SK-N-SH (cell line): ENCODE data around the gene BEST1. TPM values are rescaled to one million over a fixed set of nuclear protein-coding genes. Genes with fewer than 3 reads are reported as not detected.

Experiments
- CTCF ChIA-PET: fragments of 300-600, 350-600 bp; formaldehyde crosslinking; extraction: SDS; loops from one replicate; lab custom pipeline; 2021; lab: Yijun Ruan, JAX
- POLR2A ChIA-PET: fragments of 350-600 bp; sonication (Branson Sonifier 250); formaldehyde crosslinking; extraction: SDS; loops from one replicate; lab custom pipeline; 2020; ENCODE audit warnings: antibody characterized with exemption, inconsistent platforms; lab: Yijun Ruan, JAX
- DNase-seq: peaks from one replicate; pipeline ENCODE4 v3.0.0; 2012
- H2AFZ ChIP-seq: fragments of 200-600 bp; sonication (generic); 2 replicates; pipeline ENCODE4 v1.8.1; 2016; ENCODE audit warnings: antibody characterized with exemption, mild to moderate bottlenecking, low read depth
- H3F3A ChIP-seq: fragments of 200-600 bp; sonication (generic); replicated peaks from 2 replicates; pipeline ENCODE3; 2016; ENCODE audit warnings: antibody characterized with exemption, mild to moderate bottlenecking; ENCODE audit not compliant: insufficient read depth
- H3K27ac ChIP-seq, 2 experiments: fragments of 200-500 bp in 1 of 2; fragments of 200-600 bp in 1 of 2; sonication (Bioruptor generic) in 1 of 2; sonication (generic), shearing (Covaris generic) in 1 of 2; 2 replicates each; pipeline versions ENCODE4 v1.5.1 to v1.6.1; 2014 to 2016; ENCODE audit warnings: low read depth in 2 of 2, inconsistent platforms in 1 of 2, low read length in 1 of 2, mild to moderate bottlenecking in 1 of 2, mixed read lengths in 1 of 2
- H3K27me3 ChIP-seq: fragments of 200-600 bp; sonication (generic), shearing (Covaris generic); 2 replicates; pipeline ENCODE4 v1.6.1; 2016; ENCODE audit warnings: mixed run types; ENCODE audit not compliant: insufficient read depth
- H3K36me3 ChIP-seq, 2 experiments: fragments of 200-500 bp in 1 of 2; fragments of 200-600 bp in 1 of 2; sonication (Bioruptor generic) in 1 of 2; sonication (generic) in 1 of 2; replicated peaks in 1 of 2; 2 replicates each; pipeline versions ENCODE3 to v1.5.1; 2014 to 2016; ENCODE audit warnings: low read length in 1 of 2, mild to moderate bottlenecking in 1 of 2; ENCODE audit not compliant: insufficient read depth in 2 of 2, control insufficient read depth in 1 of 2
- H3K4me1 ChIP-seq, 2 experiments: fragments of 200-500 bp in 1 of 2; fragments of 200-600 bp in 1 of 2; sonication (Bioruptor generic) in 1 of 2; sonication (generic), shearing (Covaris generic) in 1 of 2; 2 replicates each; pipeline versions ENCODE4 v1.5.1 to v1.6.1; 2014 to 2016; ENCODE audit warnings: low read depth in 1 of 2, low read length in 1 of 2, mixed run types in 1 of 2; ENCODE audit not compliant: insufficient read depth in 2 of 2, control insufficient read depth in 1 of 2
- H3K4me2 ChIP-seq: fragments of 200-600 bp; sonication (generic), shearing (Covaris generic); 2 replicates; pipeline ENCODE4 v1.6.1; 2017; ENCODE audit warnings: mixed run types
- H3K4me3 ChIP-seq, 2 experiments: fragments of 200-500 bp in 1 of 2; fragments of 200-600 bp in 1 of 2; sonication (Bioruptor generic) in 1 of 2; sonication (generic), shearing (Covaris generic) in 1 of 2; 2 replicates each; pipeline versions ENCODE4 v1.5.1 to v1.8.1; 2014 to 2016; ENCODE audit warnings: low read depth in 2 of 2, inconsistent platforms in 1 of 2, low read length in 1 of 2, mild to moderate bottlenecking in 1 of 2, mixed read lengths in 1 of 2, moderate library complexity in 1 of 2
- H3K79me2 ChIP-seq: fragments of 200-600 bp; sonication (generic); 2 replicates; pipeline ENCODE4 v1.8.1; 2017; ENCODE audit warnings: mild to moderate bottlenecking; ENCODE audit not compliant: insufficient read depth
- H3K9ac ChIP-seq: fragments of 200-600 bp; sonication (generic); 2 replicates; pipeline ENCODE4 v1.6.1; 2017; ENCODE audit warnings: mixed run types
- H3K9me2 ChIP-seq: fragments of 200-600 bp; sonication (generic); 2 replicates; pipeline ENCODE4 v1.6.1; 2017; ENCODE audit warnings: mixed run types
- H3K9me3 ChIP-seq: fragments of 200-600 bp; sonication (generic); 2 replicates; pipeline ENCODE4 v1.6.1; 2017; ENCODE audit warnings: mixed run types, mild to moderate bottlenecking, moderate library complexity
- H4K20me1 ChIP-seq: fragments of 200-600 bp; sonication (generic); 2 replicates; pipeline ENCODE4 v1.6.1; 2017; ENCODE audit warnings: mild to moderate bottlenecking, mixed run types; ENCODE audit not compliant: insufficient read depth
- CHD2 ChIP-seq: fragments of 150-350 bp; IDR thresholded peaks from 2 replicates; pipeline ENCODE4 v1.6.1; 2018; ENCODE audit warnings: low read length; ENCODE audit not compliant: partially characterized antibody
- FOSL2 ChIP-seq: IDR thresholded peaks from 2 replicates; pipeline ENCODE4 v1.4.0; 2012; ENCODE audit warnings: low read depth, mild to moderate bottlenecking, moderate library complexity, borderline replicate concordance
- FOXM1 ChIP-seq: IDR thresholded peaks from 2 replicates; pipeline ENCODE4 v1.4.0; 2012; ENCODE audit warnings: low read depth, mild to moderate bottlenecking
- GABPA ChIP-seq: IDR thresholded peaks from 2 replicates; pipeline ENCODE4 v1.4.0; 2012; ENCODE audit warnings: low read depth, mild to moderate bottlenecking
- MEF2A ChIP-seq: IDR thresholded peaks from 2 replicates; pipeline ENCODE4 v1.4.0; 2012; ENCODE audit warnings: low read depth, borderline replicate concordance
- MXI1 ChIP-seq: IDR thresholded peaks from 2 replicates; pipeline ENCODE4 v1.6.1; 2012; ENCODE audit warnings: mild to moderate bottlenecking, low read depth, low read length, improper control_type of control experiment
- RCOR1 ChIP-seq: fragments of 150-350 bp; IDR thresholded peaks from 2 replicates; pipeline ENCODE4 v1.6.1; 2017; ENCODE audit warnings: antibody characterized with exemption, low read length
- RFX5 ChIP-seq: IDR thresholded peaks from 2 replicates; pipeline ENCODE4 v1.6.1; 2012; ENCODE audit warnings: mild to moderate bottlenecking, improper control_type of control experiment, low read length
- RXRA ChIP-seq: IDR thresholded peaks from 2 replicates; pipeline ENCODE4 v1.4.0; 2012; ENCODE audit warnings: low read depth, mild to moderate bottlenecking, borderline replicate concordance
- SIN3A ChIP-seq: IDR thresholded peaks from 2 replicates; pipeline ENCODE4 v1.6.1; 2012; ENCODE audit warnings: low read depth, mild to moderate bottlenecking, low read length, moderate library complexity, borderline replicate concordance
- TAF1 ChIP-seq: IDR thresholded peaks from 2 replicates; pipeline ENCODE4 v1.6.1; 2012; ENCODE audit warnings: low read depth, mild to moderate bottlenecking, low read length, moderate library complexity, borderline replicate concordance
- TCF12 ChIP-seq: IDR thresholded peaks from 2 replicates; pipeline ENCODE4 v1.4.0; 2012
- YY1 ChIP-seq: IDR thresholded peaks from 2 replicates; pipeline ENCODE4 v1.4.0; 2012; ENCODE audit warnings: low read depth, mild to moderate bottlenecking
- whole genome bisulfite sequencing: methylation state at CpG from one replicate; pipeline ENCODE4 v1.1.6; 2017; ENCODE audit warnings: low lambda C conversion rate; 5-methylcytosine and 5-hydroxymethylcytosine counted together
- polyA plus RNA-seq, 3 experiments: library from polyadenylated mRNA; depleted of rRNA; stranded (reverse); fragments of >200 nt; gene quantifications; 2 replicates each; pipeline ENCODE4 v1.2.3, GENCODE V29; 2012
- TF ChIP-seq, protein P1 (sequence below): IDR thresholded peaks from 2 replicates; pipeline ENCODE4; 2012
- TF ChIP-seq, protein P2 (sequence below): IDR thresholded peaks from 2 replicates; pipeline ENCODE4 v1.4.0; 2012; ENCODE audit warnings: low read depth, borderline replicate concordance
- TF ChIP-seq, protein P3 (sequence below): IDR thresholded peaks from 2 replicates; pipeline ENCODE4 v1.6.1; 2012; ENCODE audit warnings: mild to moderate bottlenecking, low read depth, low read length, moderate library complexity
- TF ChIP-seq, protein P4 (sequence below): fragments of 200-600 bp; sonication (generic); IDR thresholded peaks from 2 replicates; pipeline ENCODE4 v1.6.1; 2017; ENCODE audit warnings: antibody characterized with exemption, mild to moderate bottlenecking, moderate library complexity

BEST1 gene
- polyA plus RNA-seq, 1 of the 3 experiments (the other 2 are of a cell fraction), result 0.30 TPM

DNA sequence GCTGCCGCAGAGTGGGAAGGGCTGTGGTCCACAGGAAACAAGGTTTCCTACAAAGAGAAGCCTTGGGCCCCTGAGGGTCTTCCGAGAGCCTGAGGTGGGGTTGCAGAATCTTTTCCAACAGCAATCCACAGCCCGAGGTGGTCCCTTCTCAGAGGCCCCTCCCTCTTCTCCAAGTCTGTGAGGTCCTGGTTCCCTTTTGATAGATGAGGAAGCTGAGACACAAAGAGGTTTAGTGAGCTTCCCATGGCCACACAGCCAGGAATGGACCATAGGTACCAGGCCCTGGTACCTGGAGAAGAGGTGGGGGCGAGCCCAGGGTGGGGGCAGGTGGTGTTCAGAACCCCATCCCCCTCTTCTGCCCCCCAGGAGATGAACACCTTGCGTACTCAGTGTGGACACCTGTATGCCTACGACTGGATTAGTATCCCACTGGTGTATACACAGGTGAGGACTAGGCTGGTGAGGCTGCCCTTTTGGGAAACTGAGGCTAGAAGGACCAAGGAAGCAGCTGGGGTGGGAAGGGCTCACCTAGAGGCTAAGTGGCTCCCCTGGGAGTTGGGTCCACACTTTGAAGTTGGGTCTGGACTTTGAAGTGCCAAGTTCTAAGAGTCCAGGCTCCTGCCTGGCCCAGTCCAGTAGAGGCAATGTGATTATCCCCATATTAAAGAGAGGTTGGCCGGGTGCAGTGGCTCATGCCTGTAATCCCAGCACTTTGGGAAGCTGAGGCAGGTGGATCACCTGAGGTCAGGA lies 7.0 kb downstream of the BEST1 start:
- CTCF ChIA-PET, result interaction anchor here (1.5 to 7.4 kb wide), 3 partner anchors 9 to 125 kb away, joined by 6 to 47 read pairs (median 6); no protein-coding TSS in a partner anchor
- DNase-seq, result no peak
- Histone ChIP-seq H3K27ac (no peak overlapping the region), H3K4me2 (no peak overlapping the region), H4K20me1 (no peaks in the 10 kb centered on the region; the same call in 1 of the 2 replicates), H3K9ac (no peak overlapping the region), H3K79me2 (no peaks in the 10 kb centered on the region), H3F3A (no peaks in the 10 kb centered on the region), H3K27me3 (no peaks in the 10 kb centered on the region), H2AFZ (no peak overlapping the region), H3K4me1 (no peaks in the 10 kb centered on the region), H3K36me3 (no peaks in the 10 kb centered on the region), H3K9me2 (no peaks in the 10 kb centered on the region), H3K4me3 (no peak overlapping the region), H3K9me3 (no peaks in the 10 kb centered on the region)
- POLR2A ChIA-PET, result interaction anchor here (1.2 to 4.1 kb wide), 2 partner anchors 8 to 10 kb away, joined by 3 to 17 read pairs; partner anchors contain the start of genes BEST1 and FTH1
- WGBS, result 89% methylated on average over 7 of the region's 7 CpGs
- TF ChIP-seq FOSL2, result no peak
- no peak for TF ChIP-seq SIN3A
- TF ChIP-seq RXRA, result no peak
- TF ChIP-seq MXI1, result no peak
- no peak for TF ChIP-seq GABPA
- TF ChIP-seq, protein P1, sequence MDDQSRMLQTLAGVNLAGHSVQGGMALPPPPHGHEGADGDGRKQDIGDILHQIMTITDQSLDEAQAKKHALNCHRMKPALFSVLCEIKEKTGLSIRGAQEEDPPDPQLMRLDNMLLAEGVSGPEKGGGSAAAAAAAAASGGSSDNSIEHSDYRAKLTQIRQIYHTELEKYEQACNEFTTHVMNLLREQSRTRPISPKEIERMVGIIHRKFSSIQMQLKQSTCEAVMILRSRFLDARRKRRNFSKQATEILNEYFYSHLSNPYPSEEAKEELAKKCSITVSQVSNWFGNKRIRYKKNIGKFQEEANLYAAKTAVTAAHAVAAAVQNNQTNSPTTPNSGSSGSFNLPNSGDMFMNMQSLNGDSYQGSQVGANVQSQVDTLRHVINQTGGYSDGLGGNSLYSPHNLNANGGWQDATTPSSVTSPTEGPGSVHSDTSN, result no peak
- no peak for TF ChIP-seq TAF1
- no peak for TF ChIP-seq CHD2
- TF ChIP-seq, protein P2, sequence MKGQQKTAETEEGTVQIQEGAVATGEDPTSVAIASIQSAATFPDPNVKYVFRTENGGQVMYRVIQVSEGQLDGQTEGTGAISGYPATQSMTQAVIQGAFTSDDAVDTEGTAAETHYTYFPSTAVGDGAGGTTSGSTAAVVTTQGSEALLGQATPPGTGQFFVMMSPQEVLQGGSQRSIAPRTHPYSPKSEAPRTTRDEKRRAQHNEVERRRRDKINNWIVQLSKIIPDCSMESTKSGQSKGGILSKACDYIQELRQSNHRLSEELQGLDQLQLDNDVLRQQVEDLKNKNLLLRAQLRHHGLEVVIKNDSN, result no peak
- no peak for TF ChIP-seq FOXM1
- TF ChIP-seq, all 33 proteins: peak for 0

DNA sequence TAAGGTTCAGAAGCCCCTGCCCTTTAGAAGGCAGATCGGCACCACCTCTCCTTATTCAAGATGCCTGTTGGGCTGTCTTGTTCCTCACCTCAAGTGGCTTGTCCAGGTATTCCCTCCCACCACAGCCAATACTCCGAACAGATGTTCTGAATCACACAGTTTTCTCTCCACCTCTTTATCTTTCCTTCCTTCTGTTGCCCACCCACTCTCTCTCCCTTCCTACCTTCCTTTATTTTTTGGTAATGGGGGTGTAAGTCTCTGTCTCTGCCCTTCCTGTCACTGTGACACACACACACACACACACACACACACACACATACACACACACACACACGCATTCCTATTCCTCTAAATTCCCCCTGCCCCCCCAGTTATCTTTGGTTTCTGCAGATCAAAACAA lies 8.4 kb downstream of the BEST1 start:
- no peaks in the 10 kb centered on the region for H3K9me3 ChIP-seq
- ChIA-PET POLR2A (interaction anchor here (1.2 to 4.1 kb wide), 2 partner anchors 9 kb away, joined by 3 to 17 read pairs; partner anchors contain the start of genes BEST1 and FTH1), CTCF (interaction anchor here (0.8 to 7.4 kb wide), 5 partner anchors 11 to 149 kb away, joined by 3 to 47 read pairs (median 6); no protein-coding TSS in a partner anchor)
- no peak overlapping the region for H3K4me2 ChIP-seq
- TF ChIP-seq TAF1 (no peak), YY1 (no peak), GABPA (no peak), TCF12 (no peak), RFX5 (no peak), MEF2A (no peak), FOSL2 (no peak), RCOR1 (no peak)
- TF ChIP-seq, protein P3, sequence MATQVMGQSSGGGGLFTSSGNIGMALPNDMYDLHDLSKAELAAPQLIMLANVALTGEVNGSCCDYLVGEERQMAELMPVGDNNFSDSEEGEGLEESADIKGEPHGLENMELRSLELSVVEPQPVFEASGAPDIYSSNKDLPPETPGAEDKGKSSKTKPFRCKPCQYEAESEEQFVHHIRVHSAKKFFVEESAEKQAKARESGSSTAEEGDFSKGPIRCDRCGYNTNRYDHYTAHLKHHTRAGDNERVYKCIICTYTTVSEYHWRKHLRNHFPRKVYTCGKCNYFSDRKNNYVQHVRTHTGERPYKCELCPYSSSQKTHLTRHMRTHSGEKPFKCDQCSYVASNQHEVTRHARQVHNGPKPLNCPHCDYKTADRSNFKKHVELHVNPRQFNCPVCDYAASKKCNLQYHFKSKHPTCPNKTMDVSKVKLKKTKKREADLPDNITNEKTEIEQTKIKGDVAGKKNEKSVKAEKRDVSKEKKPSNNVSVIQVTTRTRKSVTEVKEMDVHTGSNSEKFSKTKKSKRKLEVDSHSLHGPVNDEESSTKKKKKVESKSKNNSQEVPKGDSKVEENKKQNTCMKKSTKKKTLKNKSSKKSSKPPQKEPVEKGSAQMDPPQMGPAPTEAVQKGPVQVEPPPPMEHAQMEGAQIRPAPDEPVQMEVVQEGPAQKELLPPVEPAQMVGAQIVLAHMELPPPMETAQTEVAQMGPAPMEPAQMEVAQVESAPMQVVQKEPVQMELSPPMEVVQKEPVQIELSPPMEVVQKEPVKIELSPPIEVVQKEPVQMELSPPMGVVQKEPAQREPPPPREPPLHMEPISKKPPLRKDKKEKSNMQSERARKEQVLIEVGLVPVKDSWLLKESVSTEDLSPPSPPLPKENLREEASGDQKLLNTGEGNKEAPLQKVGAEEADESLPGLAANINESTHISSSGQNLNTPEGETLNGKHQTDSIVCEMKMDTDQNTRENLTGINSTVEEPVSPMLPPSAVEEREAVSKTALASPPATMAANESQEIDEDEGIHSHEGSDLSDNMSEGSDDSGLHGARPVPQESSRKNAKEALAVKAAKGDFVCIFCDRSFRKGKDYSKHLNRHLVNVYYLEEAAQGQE, result no peak
- TF ChIP-seq, protein P2, result no peak
- TF ChIP-seq, protein P4, sequence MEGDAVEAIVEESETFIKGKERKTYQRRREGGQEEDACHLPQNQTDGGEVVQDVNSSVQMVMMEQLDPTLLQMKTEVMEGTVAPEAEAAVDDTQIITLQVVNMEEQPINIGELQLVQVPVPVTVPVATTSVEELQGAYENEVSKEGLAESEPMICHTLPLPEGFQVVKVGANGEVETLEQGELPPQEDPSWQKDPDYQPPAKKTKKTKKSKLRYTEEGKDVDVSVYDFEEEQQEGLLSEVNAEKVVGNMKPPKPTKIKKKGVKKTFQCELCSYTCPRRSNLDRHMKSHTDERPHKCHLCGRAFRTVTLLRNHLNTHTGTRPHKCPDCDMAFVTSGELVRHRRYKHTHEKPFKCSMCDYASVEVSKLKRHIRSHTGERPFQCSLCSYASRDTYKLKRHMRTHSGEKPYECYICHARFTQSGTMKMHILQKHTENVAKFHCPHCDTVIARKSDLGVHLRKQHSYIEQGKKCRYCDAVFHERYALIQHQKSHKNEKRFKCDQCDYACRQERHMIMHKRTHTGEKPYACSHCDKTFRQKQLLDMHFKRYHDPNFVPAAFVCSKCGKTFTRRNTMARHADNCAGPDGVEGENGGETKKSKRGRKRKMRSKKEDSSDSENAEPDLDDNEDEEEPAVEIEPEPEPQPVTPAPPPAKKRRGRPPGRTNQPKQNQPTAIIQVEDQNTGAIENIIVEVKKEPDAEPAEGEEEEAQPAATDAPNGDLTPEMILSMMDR, result no peak
- H3K36me3 ChIP-seq, result peaks cover 4 to 8% of the 10 kb centered on the region in 2 experiments
- no peak overlapping the region for H3K4me3 ChIP-seq
- no peak for DNase-seq
- no peak overlapping the region for H3K9ac ChIP-seq
- H3K27me3 ChIP-seq, result no peaks in the 10 kb centered on the region
- H3F3A ChIP-seq, result peaks cover 10% of the 10 kb centered on the region
- no peak overlapping the region for H2AFZ ChIP-seq
- peaks cover 0 to 5% of the 10 kb centered on the region in 2 experiments; a peak in 1 of 4 replicates for H3K4me1 ChIP-seq
- no peaks in the 10 kb centered on the region for H3K79me2 ChIP-seq
- H4K20me1 ChIP-seq, result peaks cover 7% of the 10 kb centered on the region; the same call in 1 of the 2 replicates
- no peaks in the 10 kb centered on the region for H3K9me2 ChIP-seq
- 64% methylated on average over 3 of the region's 3 CpGs for WGBS
- H3K27ac ChIP-seq, result no peak overlapping the region
